ENCODE results near the gene SLC23A2. TPM values are rescaled to one million over a fixed set of nuclear protein-coding genes. Genes with fewer than 3 reads are reported as not detected.

SLC23A2 gene
- total RNA-seq, 4 donors from 2014 or later: 9.6 to 17.0 (median 13.5) TPM

DNA sequence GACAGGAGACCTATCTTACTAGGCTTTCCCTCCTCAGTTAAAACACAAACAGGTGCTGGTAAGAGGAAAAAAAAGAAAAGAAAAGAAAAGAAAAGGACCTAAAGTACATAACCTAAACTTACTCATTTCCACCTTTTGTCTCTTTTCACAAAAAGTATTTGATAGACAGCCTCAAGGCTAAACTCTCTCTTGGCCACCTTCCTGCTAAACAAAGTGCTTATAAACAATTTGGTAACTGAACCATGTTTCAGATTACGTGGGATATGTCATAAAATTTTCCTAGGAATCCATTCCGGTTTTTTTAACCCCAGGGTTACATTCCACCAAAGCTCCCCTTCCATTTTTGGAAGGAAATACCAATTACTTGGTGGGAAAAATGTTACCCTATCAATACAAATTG is 170.6 kb downstream of the SLC23A2 start:
- TF ChIP-seq, protein P1, sequence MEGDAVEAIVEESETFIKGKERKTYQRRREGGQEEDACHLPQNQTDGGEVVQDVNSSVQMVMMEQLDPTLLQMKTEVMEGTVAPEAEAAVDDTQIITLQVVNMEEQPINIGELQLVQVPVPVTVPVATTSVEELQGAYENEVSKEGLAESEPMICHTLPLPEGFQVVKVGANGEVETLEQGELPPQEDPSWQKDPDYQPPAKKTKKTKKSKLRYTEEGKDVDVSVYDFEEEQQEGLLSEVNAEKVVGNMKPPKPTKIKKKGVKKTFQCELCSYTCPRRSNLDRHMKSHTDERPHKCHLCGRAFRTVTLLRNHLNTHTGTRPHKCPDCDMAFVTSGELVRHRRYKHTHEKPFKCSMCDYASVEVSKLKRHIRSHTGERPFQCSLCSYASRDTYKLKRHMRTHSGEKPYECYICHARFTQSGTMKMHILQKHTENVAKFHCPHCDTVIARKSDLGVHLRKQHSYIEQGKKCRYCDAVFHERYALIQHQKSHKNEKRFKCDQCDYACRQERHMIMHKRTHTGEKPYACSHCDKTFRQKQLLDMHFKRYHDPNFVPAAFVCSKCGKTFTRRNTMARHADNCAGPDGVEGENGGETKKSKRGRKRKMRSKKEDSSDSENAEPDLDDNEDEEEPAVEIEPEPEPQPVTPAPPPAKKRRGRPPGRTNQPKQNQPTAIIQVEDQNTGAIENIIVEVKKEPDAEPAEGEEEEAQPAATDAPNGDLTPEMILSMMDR (IDR thresholded peaks at IDR 0.05; ENCODE audit: low read depth): no peak

DNA sequence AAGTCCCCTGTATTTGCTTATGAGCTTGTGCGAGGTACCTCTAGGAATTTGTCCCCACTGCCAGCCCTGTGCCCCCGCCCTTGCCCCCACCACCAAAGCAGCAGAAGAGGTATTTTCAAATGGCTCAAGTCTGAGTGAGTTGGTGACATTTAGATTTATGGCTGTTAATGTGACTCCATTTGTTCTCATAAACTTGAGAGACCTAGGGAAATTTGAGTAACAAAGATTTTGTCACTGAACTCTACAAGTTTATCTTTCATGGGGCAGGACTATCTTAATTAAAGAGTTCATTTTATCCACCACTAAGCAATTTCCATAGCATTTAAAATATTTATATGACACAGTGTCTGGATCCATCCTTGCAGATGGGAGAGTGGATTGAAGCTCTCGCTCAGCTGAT is 171.1 kb downstream of the SLC23A2 start:
- TF ChIP-seq, protein P1 (IDR thresholded peaks at IDR 0.05; ENCODE audit: low read depth): no peak

DNA sequence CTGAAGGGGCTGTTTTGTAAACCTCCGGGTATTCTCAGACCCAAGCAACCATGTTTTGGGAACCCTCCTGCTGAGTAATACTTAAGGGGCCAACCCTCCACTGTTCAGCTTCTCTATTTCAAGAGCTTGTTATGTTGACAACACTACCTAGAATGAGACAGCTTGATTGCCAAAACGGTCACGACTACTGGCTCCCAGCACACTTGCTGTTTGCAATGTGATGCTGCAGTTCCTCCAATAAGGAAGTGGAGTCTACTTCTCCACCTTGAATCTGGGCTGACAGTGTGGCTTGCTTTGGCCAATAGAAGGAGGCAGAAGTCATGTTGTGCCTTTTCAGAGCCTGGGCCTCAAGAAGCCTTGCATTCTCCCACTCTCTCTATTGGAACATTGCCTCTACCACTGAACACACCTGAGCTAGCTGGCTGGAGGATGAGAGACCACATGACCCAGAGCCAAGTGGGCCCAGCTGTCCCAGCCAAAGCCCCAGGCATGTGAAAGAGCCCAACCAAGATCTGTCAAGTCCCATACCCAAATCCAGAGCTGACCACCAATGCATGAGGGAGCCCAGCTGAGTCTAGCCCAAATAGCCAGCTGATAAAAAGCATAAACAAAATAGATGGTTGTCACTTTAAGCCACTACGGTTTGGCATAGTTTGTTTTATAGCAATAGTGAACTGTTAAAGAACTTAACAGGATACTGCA is 171.6 kb downstream of the SLC23A2 start:
- TF ChIP-seq, protein P1 (IDR thresholded peaks at IDR 0.05; ENCODE audit: low read depth): no peak

DNA sequence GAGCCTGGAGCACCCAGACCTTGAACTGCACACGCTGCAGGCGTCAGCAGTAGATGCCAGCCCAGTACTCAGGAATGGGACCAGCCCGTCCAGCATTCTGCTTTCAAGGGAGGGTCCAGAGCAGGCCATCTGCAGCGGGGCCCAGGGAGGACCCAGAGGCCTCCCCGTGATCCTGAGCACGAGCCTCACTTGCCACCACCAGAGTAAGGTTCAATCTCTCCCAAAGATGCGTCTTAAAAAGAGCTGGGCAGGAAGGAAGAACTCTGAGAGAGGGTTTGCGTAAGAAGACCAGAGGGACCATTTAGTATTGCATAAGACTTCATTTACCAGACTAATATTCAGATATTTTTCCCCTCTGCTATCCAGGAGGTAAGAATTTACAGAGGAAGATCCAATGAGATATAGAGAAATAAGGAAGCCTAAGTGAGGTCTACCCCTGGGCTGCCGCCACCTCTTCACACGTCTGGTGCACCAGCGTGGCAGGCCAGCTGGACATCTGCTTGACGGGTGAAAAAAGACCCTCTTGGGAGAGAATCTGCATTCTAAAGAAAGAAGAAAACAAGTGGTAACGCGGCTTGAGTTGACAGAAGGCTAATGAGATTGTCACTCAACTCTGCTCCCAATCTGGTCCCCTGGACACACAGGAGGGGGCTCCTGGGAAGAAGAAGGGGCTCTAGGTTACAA is 172.3 kb downstream of the SLC23A2 start:
- TF ChIP-seq, protein P1 (IDR thresholded peaks at IDR 0.05; ENCODE audit: low read depth): no peak

DNA sequence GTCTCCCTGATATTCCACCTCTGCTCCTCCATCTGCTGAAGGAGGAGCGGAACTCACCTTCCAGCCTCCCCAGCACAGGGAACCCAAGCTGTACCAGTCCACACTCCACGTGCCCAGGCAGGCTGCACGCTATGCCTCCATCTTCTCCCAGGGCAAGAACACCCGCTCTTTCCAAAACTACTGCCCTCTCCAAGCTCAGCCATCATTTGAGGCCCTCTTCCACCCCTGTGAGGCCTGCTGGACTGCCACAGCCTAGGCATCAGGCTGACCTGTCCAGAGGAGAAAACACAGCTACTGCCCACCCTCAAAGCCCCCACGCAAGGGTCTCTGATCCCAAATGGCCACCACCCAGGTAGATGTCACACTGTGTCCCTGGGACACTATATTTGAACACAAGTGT is 179.7 kb downstream of the SLC23A2 start:
- TF ChIP-seq, protein P1 (IDR thresholded peaks at IDR 0.05; ENCODE audit: low read depth): no peak

- TF ChIP-seq, protein P1 (IDR thresholded peaks at IDR 0.05; ENCODE audit: low read depth): no peak
Observed at GRCh38 chr20:4820806-4821518, 180.3 kb downstream of the SLC23A2 start.

DNA sequence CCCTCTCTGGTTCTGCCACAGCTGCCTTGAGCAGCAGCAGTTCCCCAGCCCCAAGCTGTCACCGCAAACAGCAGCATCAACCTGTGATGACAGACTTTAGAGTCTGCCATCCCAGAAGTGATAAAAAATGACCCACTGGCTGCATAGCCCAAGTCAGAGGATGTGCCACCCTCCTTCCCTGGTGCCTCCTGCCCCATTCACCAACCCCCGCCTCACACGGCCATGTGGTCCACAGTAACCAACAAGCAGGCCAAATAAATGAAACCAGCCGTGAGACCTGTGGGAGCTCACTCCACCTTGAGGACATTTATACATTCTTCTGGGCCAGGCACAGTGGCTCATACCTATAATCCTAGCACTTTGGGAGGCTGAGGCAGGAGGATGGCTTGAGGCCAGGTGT is 181.4 kb downstream of the SLC23A2 start:
- TF ChIP-seq, protein P1 (IDR thresholded peaks at IDR 0.05; ENCODE audit: low read depth): no peak

All from subcutaneous adipose tissue (tissue), 4 donors.